ENCODE data around the gene YPEL3.

The YPEL3 gene

GRCh38 chr16:30090610-30091331 is 5.2 kb downstream of the YPEL3 start:
- DNase-seq (ENCODE audit: low read depth in 2 of 2) = no peak

- DNase-seq (ENCODE audit: low read depth in 2 of 2) = no peak
These were observed 7.0 kb downstream of the YPEL3 start for GRCh38 chr16:30088832-30089624.

- no peak for DNase-seq (ENCODE audit: low read depth in 2 of 2)
These were observed 7.7 kb downstream of the YPEL3 start for GRCh38 chr16:30088237-30088831.

- no peak for DNase-seq (ENCODE audit: low read depth in 2 of 2)
These were observed 8.7 kb downstream of the YPEL3 start for GRCh38 chr16:30087181-30087898.

GRCh38 chr16:30086291-30087140 is 9.5 kb downstream of the YPEL3 start:
- no peak for DNase-seq (ENCODE audit: low read depth in 2 of 2)

GRCh38 chr16:30085820-30086219 is 10.2 kb downstream of the YPEL3 start:
- no peak for DNase-seq (ENCODE audit: low read depth in 2 of 2)

GRCh38 chr16:30085247-30085646 is 10.8 kb downstream of the YPEL3 start:
- no peak for DNase-seq (ENCODE audit: low read depth in 2 of 2)

- no peak for DNase-seq (ENCODE audit: low read depth in 2 of 2)
These were observed 11.2 kb downstream of the YPEL3 start for GRCh38 chr16:30084816-30085159.

GRCh38 chr16:30084096-30084815 is 11.8 kb downstream of the YPEL3 start:
- DNase-seq (ENCODE audit: low read depth in 2 of 2) = no peak

GRCh38 chr16:30083216-30084055 is 12.6 kb downstream of the YPEL3 start:
- no peak for DNase-seq (ENCODE audit: low read depth in 2 of 2)

- DNase-seq (ENCODE audit: low read depth in 2 of 2) = no peak
These were observed 13.4 kb downstream of the YPEL3 start for GRCh38 chr16:30082545-30083090.

GRCh38 chr16:30079480-30079879 is 16.5 kb downstream of the YPEL3 start:
- DNase-seq (ENCODE audit: low read depth in 2 of 2) = no peak

- no peak for DNase-seq (ENCODE audit: low read depth in 2 of 2)
These were observed 17.3 kb downstream of the YPEL3 start for GRCh38 chr16:30078744-30079143.

GRCh38 chr16:30077656-30078055 is 18.4 kb downstream of the YPEL3 start:
- DNase-seq (ENCODE audit: low read depth in 2 of 2) = no peak

- DNase-seq (ENCODE audit: low read depth in 2 of 2) = no peak
These were observed 19.7 kb downstream of the YPEL3 start for GRCh38 chr16:30076276-30076791.

GRCh38 chr16:30075503-30076275 is 20.3 kb downstream of the YPEL3 start, which contains the start of gene PPP4C:
Gene PPP4C (plus strand): TSS chr16:30075994. CDS start chr16:30076378, 384 bp downstream.
- DNase-seq (ENCODE audit: low read depth in 2 of 2) = peak; percentile 85 to 90

GRCh38 chr16:30070490-30070889 is 25.5 kb downstream of the YPEL3 start:
- DNase-seq (ENCODE audit: low read depth in 2 of 2) = no peak
